Omental fat pad (tissue), 4 donors: ENCODE results near the gene MYO15A. TPM values are rescaled to one million over a fixed set of nuclear protein-coding genes. Genes with fewer than 3 reads are reported as not detected.

Experiments used
- ATAC-seq: fragments of 150-250 bp; one replicate; pipeline ENCODE4 v1.9.1; 2016; ENCODE audit warnings: mild to moderate bottlenecking, moderate library complexity; ENCODE audit not compliant: low FRiP score
- DNase-seq: peaks from one replicate; pipeline ENCODE4 v3.0.0-alpha.2; 2019; ENCODE audit warnings: low spot score
- CTCF ChIP-seq, 3 donors: fragments of 450-650 bp; IDR thresholded peaks; one replicate each; pipeline ENCODE4 v1.5.1; 2016 to 2017; ENCODE audit warnings: antibody characterized with exemption in 3 of 3, mild to moderate bottlenecking in 3 of 3, moderate library complexity in 2 of 3
- total RNA-seq, 4 donors: library from RNA; depleted of rRNA; stranded (reverse); fragments of >200 nt; gene quantifications; one replicate each; pipeline ENCODE4 v1.1.0, GENCODE V29; 2016

The MYO15A gene
- total RNA-seq, 4 donors from 2014 or later: 0.31 to 3.9 (median 2.0) TPM

- ATAC-seq: no peak
- TF ChIP-seq CTCF (IDR thresholded peaks at IDR 0.05): no peak
- no peak for DNase-seq
Measured at GRCh38 chr17:18194394-18194793, 85.8 kb downstream of the MYO15A start.

GRCh38 chr17:18194804-18195203, 86.2 kb downstream of the MYO15A start:
- no peak for DNase-seq
- no peak for ATAC-seq
- no peak for TF ChIP-seq CTCF (IDR thresholded peaks at IDR 0.05)

GRCh38 chr17:18195246-18195645, 86.7 kb downstream of the MYO15A start:
- ATAC-seq (no peak), DNase-seq (no peak)
- TF ChIP-seq CTCF (IDR thresholded peaks at IDR 0.05): no peak

- TF ChIP-seq CTCF (IDR thresholded peaks at IDR 0.05): no peak
- DNase-seq: no peak
- no peak for ATAC-seq
Measured at GRCh38 chr17:18197535-18198194, 89.1 kb downstream of the MYO15A start.

GRCh38 chr17:18198530-18198929, 90.0 kb downstream of the MYO15A start:
- DNase-seq (no peak), ATAC-seq (no peak)
- no peak for TF ChIP-seq CTCF (IDR thresholded peaks at IDR 0.05)

GRCh38 chr17:18201108-18201507, 92.6 kb downstream of the MYO15A start:
- no peak for TF ChIP-seq CTCF (IDR thresholded peaks at IDR 0.05)
- DNase-seq (no peak), ATAC-seq (no peak)

- no peak for TF ChIP-seq CTCF (IDR thresholded peaks at IDR 0.05)
- ATAC-seq (peak; percentile 17), DNase-seq (no peak)
Measured at GRCh38 chr17:18203308-18203707, 94.8 kb downstream of the MYO15A start.
